ENCODE data around the gene PLAGL2.
"Not testable (repeated sequence)": the region's sequence is repeated elsewhere in the genome, so short reads cannot be mapped to it uniquely, and the experiment has no call there.

PLAGL2 gene

GRCh38 chr20:32193996-32194395 is 13.5 kb downstream of the PLAGL2 start:
- Histone ChIP-seq H3K4me3 (ENCODE audit: insufficient read depth, low read depth, low read length, poor library complexity, severe bottlenecking) (no peak overlapping the region), H3K4me1 (ENCODE audit: control insufficient read depth, insufficient read depth, low read length, poor library complexity, severe bottlenecking) (peaks cover 11% of the 10 kb centered on the region), H3K27ac (ENCODE audit: insufficient read depth, low read length, poor library complexity, severe bottlenecking) (no peak overlapping the region), H3K9me3 (ENCODE audit: control insufficient read depth, low read length) (no peaks in the 10 kb centered on the region), H3K27me3 (replicated peaks; ENCODE audit: control insufficient read depth, insufficient read depth, low read length, poor library complexity, severe bottlenecking) (no peaks in the 10 kb centered on the region), H3K36me3 (ENCODE audit: control insufficient read depth, insufficient read depth, low read length) (peaks cover 34% of the 10 kb centered on the region)
- DNase-seq, result no peak

- H3K27ac ChIP-seq (ENCODE audit: insufficient read depth, low read length, poor library complexity, severe bottlenecking); H3K4me3 ChIP-seq (ENCODE audit: insufficient read depth, low read depth, low read length, poor library complexity, severe bottlenecking); DNase-seq; H3K9me3 ChIP-seq (ENCODE audit: control insufficient read depth, low read length); H3K27me3 ChIP-seq (replicated peaks; ENCODE audit: control insufficient read depth, insufficient read depth, low read length, poor library complexity, severe bottlenecking): not testable (repeated sequence)
- Histone ChIP-seq H3K36me3 (ENCODE audit: control insufficient read depth, insufficient read depth, low read length) (peaks cover 28% of the 10 kb centered on the region), H3K4me1 (ENCODE audit: control insufficient read depth, insufficient read depth, low read length, poor library complexity, severe bottlenecking) (peaks cover 14% of the 10 kb centered on the region)
These were observed 14.2 kb downstream of the PLAGL2 start for GRCh38 chr20:32193336-32193735.

- Histone ChIP-seq H3K9me3 (ENCODE audit: control insufficient read depth, low read length) (no peaks in the 10 kb centered on the region), H3K36me3 (ENCODE audit: control insufficient read depth, insufficient read depth, low read length) (peaks cover 21% of the 10 kb centered on the region), H3K27ac (ENCODE audit: insufficient read depth, low read length, poor library complexity, severe bottlenecking) (no peak overlapping the region), H3K27me3 (replicated peaks; ENCODE audit: control insufficient read depth, insufficient read depth, low read length, poor library complexity, severe bottlenecking) (no peaks in the 10 kb centered on the region), H3K4me1 (ENCODE audit: control insufficient read depth, insufficient read depth, low read length, poor library complexity, severe bottlenecking) (peaks cover 14% of the 10 kb centered on the region), H3K4me3 (ENCODE audit: insufficient read depth, low read depth, low read length, poor library complexity, severe bottlenecking) (no peak overlapping the region)
- no peak for DNase-seq
These were observed 14.8 kb downstream of the PLAGL2 start for GRCh38 chr20:32192698-32193097.

GRCh38 chr20:32191873-32192272 is 15.7 kb downstream of the PLAGL2 start:
- no peak for DNase-seq
- H3K4me3 ChIP-seq (ENCODE audit: insufficient read depth, low read depth, low read length, poor library complexity, severe bottlenecking), result no peak overlapping the region
- no peaks in the 10 kb centered on the region for H3K27me3 ChIP-seq (replicated peaks; ENCODE audit: control insufficient read depth, insufficient read depth, low read length, poor library complexity, severe bottlenecking)
- no peaks in the 10 kb centered on the region for H3K9me3 ChIP-seq (ENCODE audit: control insufficient read depth, low read length)
- H3K36me3 ChIP-seq (ENCODE audit: control insufficient read depth, insufficient read depth, low read length), result peaks cover 17% of the 10 kb centered on the region
- no peak overlapping the region for H3K27ac ChIP-seq (ENCODE audit: insufficient read depth, low read length, poor library complexity, severe bottlenecking)
- peaks cover 14% of the 10 kb centered on the region for H3K4me1 ChIP-seq (ENCODE audit: control insufficient read depth, insufficient read depth, low read length, poor library complexity, severe bottlenecking)

GRCh38 chr20:32191422-32191821 is 16.1 kb downstream of the PLAGL2 start:
- peaks cover 15% of the 10 kb centered on the region for H3K36me3 ChIP-seq (ENCODE audit: control insufficient read depth, insufficient read depth, low read length)
- no peak overlapping the region for H3K4me3 ChIP-seq (ENCODE audit: insufficient read depth, low read depth, low read length, poor library complexity, severe bottlenecking)
- H3K27me3 ChIP-seq (replicated peaks; ENCODE audit: control insufficient read depth, insufficient read depth, low read length, poor library complexity, severe bottlenecking), result no peaks in the 10 kb centered on the region
- H3K4me1 ChIP-seq (ENCODE audit: control insufficient read depth, insufficient read depth, low read length, poor library complexity, severe bottlenecking), result peaks cover 14% of the 10 kb centered on the region
- H3K27ac ChIP-seq (ENCODE audit: insufficient read depth, low read length, poor library complexity, severe bottlenecking), result no peak overlapping the region
- H3K9me3 ChIP-seq (ENCODE audit: control insufficient read depth, low read length), result no peaks in the 10 kb centered on the region
- DNase-seq, result no peak

- Histone ChIP-seq H3K4me1 (ENCODE audit: control insufficient read depth, insufficient read depth, low read length, poor library complexity, severe bottlenecking) (peaks cover 14% of the 10 kb centered on the region), H3K4me3 (ENCODE audit: insufficient read depth, low read depth, low read length, poor library complexity, severe bottlenecking) (peak overlapping the region; percentile 71), H3K27ac (ENCODE audit: insufficient read depth, low read length, poor library complexity, severe bottlenecking) (peak overlapping the region; percentile 67), H3K36me3 (ENCODE audit: control insufficient read depth, insufficient read depth, low read length) (peaks cover 9% of the 10 kb centered on the region), H3K9me3 (ENCODE audit: control insufficient read depth, low read length) (no peaks in the 10 kb centered on the region), H3K27me3 (replicated peaks; ENCODE audit: control insufficient read depth, insufficient read depth, low read length, poor library complexity, severe bottlenecking) (no peaks in the 10 kb centered on the region)
- DNase-seq, result no peak
These were observed 16.7 kb downstream of the PLAGL2 start for GRCh38 chr20:32190616-32191415.

GRCh38 chr20:32189691-32190615 is 17.6 kb downstream of the PLAGL2 start:
- H3K27ac ChIP-seq (ENCODE audit: insufficient read depth, low read length, poor library complexity, severe bottlenecking), result peak overlapping the region; percentile 67

GRCh38 chr20:32189123-32189410 is 18.5 kb downstream of the PLAGL2 start:
- no peak for DNase-seq
- H3K4me3 ChIP-seq (ENCODE audit: insufficient read depth, low read depth, low read length, poor library complexity, severe bottlenecking), result no peak overlapping the region
- peak overlapping the region; percentile 67 for H3K27ac ChIP-seq (ENCODE audit: insufficient read depth, low read length, poor library complexity, severe bottlenecking)

More at GRCh38 chr20:32189691-32190615, 17.6 kb downstream of the PLAGL2 start:
- H3K36me3 ChIP-seq (ENCODE audit: control insufficient read depth, insufficient read depth, low read length), result peaks cover 4% of the 10 kb centered on the region
- H3K4me3 ChIP-seq (ENCODE audit: insufficient read depth, low read depth, low read length, poor library complexity, severe bottlenecking), result peak overlapping the region; percentile 71
- H3K4me1 ChIP-seq (ENCODE audit: control insufficient read depth, insufficient read depth, low read length, poor library complexity, severe bottlenecking), result peaks cover 14% of the 10 kb centered on the region
- DNase-seq, result peak in 2 of 3 donors; percentile 10 to 18
- no peaks in the 10 kb centered on the region for H3K9me3 ChIP-seq (ENCODE audit: control insufficient read depth, low read length)
- no peaks in the 10 kb centered on the region for H3K27me3 ChIP-seq (replicated peaks; ENCODE audit: control insufficient read depth, insufficient read depth, low read length, poor library complexity, severe bottlenecking)

GRCh38 chr20:32188376-32189122 is 19.0 kb downstream of the PLAGL2 start:
- H3K27me3 ChIP-seq (replicated peaks; ENCODE audit: control insufficient read depth, insufficient read depth, low read length, poor library complexity, severe bottlenecking), result no peaks in the 10 kb centered on the region
- peaks cover 14% of the 10 kb centered on the region for H3K4me1 ChIP-seq (ENCODE audit: control insufficient read depth, insufficient read depth, low read length, poor library complexity, severe bottlenecking)
- H3K9me3 ChIP-seq (ENCODE audit: control insufficient read depth, low read length), result no peaks in the 10 kb centered on the region
- no peak for DNase-seq
- H3K27ac ChIP-seq (ENCODE audit: insufficient read depth, low read length, poor library complexity, severe bottlenecking), result no peak overlapping the region
- no peaks in the 10 kb centered on the region for H3K36me3 ChIP-seq (ENCODE audit: control insufficient read depth, insufficient read depth, low read length)
- H3K4me3 ChIP-seq (ENCODE audit: insufficient read depth, low read depth, low read length, poor library complexity, severe bottlenecking), result no peak overlapping the region

More at GRCh38 chr20:32189123-32189410, 18.5 kb downstream of the PLAGL2 start:
- no peaks in the 10 kb centered on the region for H3K36me3 ChIP-seq (ENCODE audit: control insufficient read depth, insufficient read depth, low read length)
- H3K27me3 ChIP-seq (replicated peaks; ENCODE audit: control insufficient read depth, insufficient read depth, low read length, poor library complexity, severe bottlenecking), result no peaks in the 10 kb centered on the region
- no peaks in the 10 kb centered on the region for H3K9me3 ChIP-seq (ENCODE audit: control insufficient read depth, low read length)
- H3K4me1 ChIP-seq (ENCODE audit: control insufficient read depth, insufficient read depth, low read length, poor library complexity, severe bottlenecking), result peaks cover 14% of the 10 kb centered on the region

Measured in effector memory CD4-positive, alpha-beta T cell (primary cell).